ENCODE measurements around the gene MITD1. TPM values are rescaled to one million over a fixed set of nuclear protein-coding genes. Genes with fewer than 3 reads are reported as not detected.
"Not testable (repeated sequence)": the region's sequence is repeated elsewhere in the genome, so short reads cannot be mapped to it uniquely, and the experiment has no call there.

Gene MITD1
- total RNA-seq (31.6 TPM), polyA plus RNA-seq (32.1 TPM)

GRCh38 chr2:99180755-99181623 is at the start of gene MITD1, which contains the start of gene MRPL30:
MITD1 (minus strand) TSS chr2:99181058; CDS start chr2:99180981, 77 bp downstream.
MRPL30 (plus strand) TSS chr2:99181184; CDS start chr2:99186204, 5,020 bp downstream.
- Histone ChIP-seq H3K36me3 (ENCODE audit: insufficient read depth) (no peaks in the 10 kb centered on the region), H3K27ac (ENCODE audit: low read depth) (no peak within 1 kb of the TSS), H3K4me3 (ENCODE audit: low read depth, low read length) (peak within 1 kb of the TSS; percentile 58), H3K4me1 (ENCODE audit: insufficient read depth) (peaks cover 2% of the 10 kb centered on the region)
- WGBS, result under 1% methylated on average over 39 of the region's 39 CpGs
- DNase-seq (ENCODE audit: extremely low spot score), result peak; percentile 95

- 48% methylated on average over 4 of the region's 4 CpGs for WGBS
- Histone ChIP-seq H3K36me3 (ENCODE audit: insufficient read depth) (no peaks in the 10 kb centered on the region), H3K27ac (ENCODE audit: low read depth) (no peak overlapping the region), H3K4me1 (ENCODE audit: insufficient read depth) (no peaks in the 10 kb centered on the region), H3K4me3 (ENCODE audit: low read depth, low read length) (no peak overlapping the region)
- DNase-seq (ENCODE audit: extremely low spot score), result no peak
Measured at GRCh38 chr2:99217929-99218501, 37.2 kb upstream of the MITD1 start.

DNA sequence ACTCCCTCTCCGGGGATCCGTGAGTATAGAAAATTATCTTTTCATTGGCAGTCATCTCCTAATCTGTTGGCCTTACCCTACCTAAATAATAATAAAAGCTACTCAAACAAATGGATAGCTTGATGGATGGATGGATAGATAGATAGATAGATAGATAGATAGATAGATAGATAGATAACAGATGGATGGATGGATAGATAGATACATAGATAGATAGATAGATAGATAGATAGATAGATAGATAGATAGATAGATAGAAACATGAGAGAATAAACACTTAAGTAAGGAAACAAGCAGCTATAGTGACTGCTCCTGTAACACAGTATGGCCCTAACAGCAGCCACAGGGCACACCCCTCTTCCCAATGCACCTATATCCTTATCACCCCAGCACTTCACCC is 35.2 kb upstream of the MITD1 start:
- Histone ChIP-seq H3K36me3 (ENCODE audit: insufficient read depth) (no peaks in the 10 kb centered on the region), H3K27ac (ENCODE audit: low read depth) (no peak overlapping the region), H3K4me1 (ENCODE audit: insufficient read depth) (no peaks in the 10 kb centered on the region), H3K4me3 (ENCODE audit: low read depth, low read length) (no peak overlapping the region)
- DNase-seq (ENCODE audit: extremely low spot score), result no peak
- 94% methylated on average over 2 of the region's 2 CpGs for WGBS

- WGBS, result 86% methylated on average over 5 of the region's 5 CpGs
- Histone ChIP-seq H3K36me3 (ENCODE audit: insufficient read depth) (peaks cover 3% of the 10 kb centered on the region), H3K4me1 (ENCODE audit: insufficient read depth) (no peaks in the 10 kb centered on the region), H3K4me3 (ENCODE audit: low read depth, low read length) (no peak overlapping the region), H3K27ac (ENCODE audit: low read depth) (no peak overlapping the region)
- DNase-seq (ENCODE audit: extremely low spot score), result no peak
Measured at GRCh38 chr2:99205491-99205890, 24.6 kb upstream of the MITD1 start.

GRCh38 chr2:99201959-99202678 is 21.3 kb upstream of the MITD1 start:
- H3K4me3 ChIP-seq (ENCODE audit: low read depth, low read length), result no peak overlapping the region
- no peaks in the 10 kb centered on the region for H3K36me3 ChIP-seq (ENCODE audit: insufficient read depth)
- no peaks in the 10 kb centered on the region for H3K4me1 ChIP-seq (ENCODE audit: insufficient read depth)
- H3K27ac ChIP-seq (ENCODE audit: low read depth), result no peak overlapping the region
- WGBS, result 93% methylated on average over 4 of the region's 4 CpGs
- no peak for DNase-seq (ENCODE audit: extremely low spot score)

DNA sequence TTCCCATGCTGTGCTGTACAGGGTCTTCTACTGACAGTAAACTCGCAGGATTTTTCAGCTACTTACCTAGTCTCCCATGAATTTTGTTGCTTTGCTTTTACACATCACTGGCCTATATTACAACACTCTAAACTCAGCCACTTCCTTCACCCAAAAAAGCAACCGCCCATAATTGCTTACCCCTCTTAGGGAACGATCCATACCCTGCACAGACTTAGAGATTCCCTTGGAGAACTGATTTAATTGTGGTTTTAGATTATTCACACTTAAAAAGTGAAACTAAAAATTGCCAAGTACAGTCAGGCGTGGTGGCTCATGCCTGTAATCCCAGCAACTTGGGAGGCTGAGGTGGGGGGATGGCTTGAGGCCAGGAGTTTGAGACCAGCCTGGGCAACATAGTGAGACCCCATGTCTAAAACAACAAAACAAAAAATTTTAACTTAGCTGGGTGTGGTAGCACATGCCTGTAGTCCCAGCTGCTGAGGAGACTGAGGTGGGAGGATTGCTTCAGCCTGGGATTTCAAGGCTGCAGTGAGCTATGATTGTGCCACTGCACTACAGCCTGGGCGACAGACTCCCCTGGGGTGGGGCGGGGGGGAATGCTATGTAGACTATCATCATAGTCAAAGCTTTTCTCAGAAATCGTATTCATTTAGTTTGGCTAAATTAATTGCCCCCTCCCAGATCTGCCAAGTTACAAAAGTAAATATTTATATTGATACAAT is 19.4 kb upstream of the MITD1 start:
- H3K27ac ChIP-seq (ENCODE audit: low read depth), result no peak overlapping the region
- 87% methylated on average over 7 of the region's 7 CpGs for WGBS
- no peak for DNase-seq (ENCODE audit: extremely low spot score)
- peaks cover 2% of the 10 kb centered on the region for H3K36me3 ChIP-seq (ENCODE audit: insufficient read depth)
- no peaks in the 10 kb centered on the region for H3K4me1 ChIP-seq (ENCODE audit: insufficient read depth)
- H3K4me3 ChIP-seq (ENCODE audit: low read depth, low read length), result no peak overlapping the region

DNA sequence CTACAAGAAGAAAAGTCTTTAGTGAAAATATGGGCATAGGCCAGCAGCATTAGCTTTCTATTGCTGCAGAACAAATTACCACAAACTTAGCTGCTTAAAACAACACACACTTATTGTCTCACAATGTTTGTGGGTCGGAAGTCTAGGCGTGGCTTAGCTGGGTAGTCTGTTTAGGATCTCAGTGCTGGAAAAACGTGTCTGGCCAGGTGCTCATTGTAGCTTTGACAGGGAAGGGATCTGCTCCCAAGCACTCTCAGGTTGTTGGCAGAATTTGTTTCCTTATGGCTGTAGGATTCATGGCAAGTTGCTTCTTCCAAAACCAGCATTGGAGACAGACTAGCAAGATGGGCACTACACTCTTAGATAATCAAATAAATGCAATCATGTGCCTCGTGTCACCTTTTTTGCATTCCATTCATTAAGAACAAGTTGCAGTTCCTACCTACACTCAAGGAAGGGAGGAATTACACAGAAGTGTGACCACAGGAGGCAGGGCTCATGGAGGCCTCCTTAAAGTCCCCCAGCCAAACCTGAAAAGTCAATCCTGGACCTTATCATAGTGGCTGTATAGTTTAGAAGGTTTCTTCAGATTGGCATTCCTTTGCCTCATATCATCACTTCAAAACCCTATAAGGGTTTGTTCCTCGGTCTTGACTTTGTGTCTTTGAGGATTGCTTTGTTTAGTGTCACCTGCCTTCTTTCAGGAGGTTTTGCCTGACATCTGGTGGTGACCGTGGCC is 17.4 kb upstream of the MITD1 start:
- H3K4me1 ChIP-seq (ENCODE audit: insufficient read depth), result no peaks in the 10 kb centered on the region
- no peak overlapping the region for H3K27ac ChIP-seq (ENCODE audit: low read depth)
- H3K36me3 ChIP-seq (ENCODE audit: insufficient read depth), result peaks cover 2% of the 10 kb centered on the region
- H3K4me3 ChIP-seq (ENCODE audit: low read depth, low read length), result no peak overlapping the region
- DNase-seq (ENCODE audit: extremely low spot score), result no peak
- 79% methylated on average over 6 of the region's 6 CpGs for WGBS

DNA sequence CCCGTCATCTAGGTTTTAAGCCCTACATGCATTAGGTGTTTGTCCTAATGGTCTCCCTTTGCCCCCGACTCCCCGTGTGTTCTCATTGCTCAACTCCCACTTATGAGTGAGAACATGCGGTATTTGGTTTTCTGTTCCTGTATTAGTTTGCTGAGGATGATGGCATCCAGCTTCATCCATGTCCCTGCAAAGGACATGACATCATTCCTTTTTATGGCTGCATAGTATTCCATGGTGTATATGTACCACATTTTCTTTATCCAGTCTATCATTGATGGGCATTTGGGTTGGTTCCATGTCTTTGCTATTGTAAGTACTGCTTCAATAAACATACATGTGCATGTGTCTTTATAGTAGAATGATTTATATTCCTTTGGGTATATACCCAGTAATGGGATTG is 11.5 kb upstream of the MITD1 start:
- H3K4me1 ChIP-seq (ENCODE audit: insufficient read depth); H3K36me3 ChIP-seq (ENCODE audit: insufficient read depth); H3K27ac ChIP-seq (ENCODE audit: low read depth); H3K4me3 ChIP-seq (ENCODE audit: low read depth, low read length); DNase-seq (ENCODE audit: extremely low spot score): not testable (repeated sequence)
- WGBS, result over 99% methylated on average over 4 of the region's 4 CpGs

GRCh38 chr2:99190548-99190947 is 9.7 kb upstream of the MITD1 start:
- Histone ChIP-seq H3K27ac (ENCODE audit: low read depth) (no peak overlapping the region), H3K36me3 (ENCODE audit: insufficient read depth) (peaks cover 2% of the 10 kb centered on the region), H3K4me1 (ENCODE audit: insufficient read depth) (no peaks in the 10 kb centered on the region), H3K4me3 (ENCODE audit: low read depth, low read length) (no peak overlapping the region)
- no peak for DNase-seq (ENCODE audit: extremely low spot score)
- 94% methylated on average over 1 of the region's 1 CpG for WGBS

GRCh38 chr2:99188357-99188756 is 7.5 kb upstream of the MITD1 start:
- Histone ChIP-seq H3K4me3 (ENCODE audit: low read depth, low read length) (no peak overlapping the region), H3K4me1 (ENCODE audit: insufficient read depth) (no peaks in the 10 kb centered on the region), H3K36me3 (ENCODE audit: insufficient read depth) (no peaks in the 10 kb centered on the region), H3K27ac (ENCODE audit: low read depth) (no peak overlapping the region)
- WGBS, result 95% methylated on average over 3 of the region's 3 CpGs
- no peak for DNase-seq (ENCODE audit: extremely low spot score)

DNA sequence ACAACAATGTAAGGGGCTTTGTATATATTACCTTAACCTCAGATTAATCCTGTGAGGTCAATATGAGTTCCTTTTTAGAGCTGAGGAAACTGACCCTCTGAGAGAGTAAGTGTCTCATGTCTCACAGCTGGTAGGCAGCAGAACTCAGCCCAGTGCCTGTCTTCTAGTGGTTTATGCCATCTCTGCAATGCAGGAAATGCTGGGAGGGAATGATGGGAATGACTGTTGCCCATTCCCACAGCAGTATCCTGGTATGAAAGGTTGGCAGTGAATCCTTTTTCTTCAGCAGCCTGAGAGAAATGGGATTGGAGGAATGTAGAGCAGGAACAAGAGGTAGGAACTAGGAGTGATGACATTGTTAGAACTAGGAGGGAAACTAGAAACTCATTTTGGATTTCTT is 6.2 kb upstream of the MITD1 start:
- no peak overlapping the region for H3K27ac ChIP-seq (ENCODE audit: low read depth)
- no peak for DNase-seq (ENCODE audit: extremely low spot score)
- H3K4me3 ChIP-seq (ENCODE audit: low read depth, low read length), result no peak overlapping the region
- H3K4me1 ChIP-seq (ENCODE audit: insufficient read depth), result no peaks in the 10 kb centered on the region
- no peaks in the 10 kb centered on the region for H3K36me3 ChIP-seq (ENCODE audit: insufficient read depth)

DNA sequence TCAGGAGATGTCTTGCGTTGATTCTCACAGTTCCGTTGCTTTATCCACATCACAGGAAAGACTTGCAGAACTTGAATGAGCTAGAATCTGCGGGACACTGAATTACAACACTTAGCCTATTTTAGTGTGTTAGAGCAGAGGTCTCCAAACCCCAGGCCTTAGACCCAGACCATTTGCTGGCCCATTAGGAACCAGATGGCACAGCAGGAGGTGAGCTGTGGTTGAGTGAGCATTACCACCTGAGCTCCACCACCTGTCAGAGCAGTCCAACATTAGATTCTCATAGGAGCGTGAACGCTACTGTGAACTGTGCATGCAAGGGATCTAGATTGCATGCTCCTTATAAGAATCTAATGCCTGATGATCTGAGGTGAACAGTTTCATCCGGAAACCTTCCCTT is 4.0 kb upstream of the MITD1 start:
- DNase-seq (ENCODE audit: extremely low spot score), result no peak
- Histone ChIP-seq H3K36me3 (ENCODE audit: insufficient read depth) (no peaks in the 10 kb centered on the region), H3K4me1 (ENCODE audit: insufficient read depth) (peaks cover 2% of the 10 kb centered on the region), H3K27ac (ENCODE audit: low read depth) (no peak overlapping the region), H3K4me3 (ENCODE audit: low read depth, low read length) (no peak overlapping the region)
- WGBS, result 77% methylated on average over 6 of the region's 6 CpGs

DNA sequence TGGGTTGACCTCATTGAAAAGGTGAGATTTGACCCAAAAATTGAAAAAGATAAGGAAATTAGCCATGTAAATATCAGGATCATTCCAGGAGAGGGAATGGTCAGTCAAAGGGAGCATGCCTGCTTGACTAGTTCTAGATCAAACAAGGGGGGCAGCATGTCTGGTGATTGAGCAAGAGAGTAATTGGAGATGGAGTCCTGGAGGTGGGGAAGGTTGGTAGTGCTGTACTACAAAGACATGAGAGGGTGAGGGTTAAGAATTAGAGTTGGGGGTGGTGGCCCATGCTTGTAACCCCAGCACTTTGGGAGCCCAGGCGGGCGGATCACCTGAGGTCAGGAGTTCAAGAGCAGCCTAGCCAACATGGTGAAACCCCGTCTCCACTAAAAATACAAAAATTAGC is 2.2 kb upstream of the MITD1 start:
- no peak overlapping the region for H3K27ac ChIP-seq (ENCODE audit: low read depth)
- H3K4me1 ChIP-seq (ENCODE audit: insufficient read depth), result peaks cover 2% of the 10 kb centered on the region
- 89% methylated on average over 3 of the region's 3 CpGs for WGBS
- no peaks in the 10 kb centered on the region for H3K36me3 ChIP-seq (ENCODE audit: insufficient read depth)
- no peak for DNase-seq (ENCODE audit: extremely low spot score)
- no peak overlapping the region for H3K4me3 ChIP-seq (ENCODE audit: low read depth, low read length)
